DOHH2 (cell line): ENCODE results near the gene CD2BP2.

ENCODE experiments used
- EZH2phosphoT487 ChIP-seq: fragments of 200-600 bp; sonication (generic); IDR thresholded peaks from 2 replicates; pipeline ENCODE4 v1.6.1; 2017; ENCODE audit warnings: borderline replicate concordance, mild to moderate bottlenecking, antibody characterized with exemption, low read length, moderate library complexity, mixed read lengths
- TF ChIP-seq, protein P1 (sequence below): fragments of 200-600 bp; sonication (generic); IDR thresholded peaks from one replicate; pipeline ENCODE4 v1.5.1; 2014; ENCODE audit warnings: antibody characterized with exemption, mild to moderate bottlenecking, low read depth, low read length; ENCODE audit not compliant: poor library complexity, severe bottlenecking

DNA sequence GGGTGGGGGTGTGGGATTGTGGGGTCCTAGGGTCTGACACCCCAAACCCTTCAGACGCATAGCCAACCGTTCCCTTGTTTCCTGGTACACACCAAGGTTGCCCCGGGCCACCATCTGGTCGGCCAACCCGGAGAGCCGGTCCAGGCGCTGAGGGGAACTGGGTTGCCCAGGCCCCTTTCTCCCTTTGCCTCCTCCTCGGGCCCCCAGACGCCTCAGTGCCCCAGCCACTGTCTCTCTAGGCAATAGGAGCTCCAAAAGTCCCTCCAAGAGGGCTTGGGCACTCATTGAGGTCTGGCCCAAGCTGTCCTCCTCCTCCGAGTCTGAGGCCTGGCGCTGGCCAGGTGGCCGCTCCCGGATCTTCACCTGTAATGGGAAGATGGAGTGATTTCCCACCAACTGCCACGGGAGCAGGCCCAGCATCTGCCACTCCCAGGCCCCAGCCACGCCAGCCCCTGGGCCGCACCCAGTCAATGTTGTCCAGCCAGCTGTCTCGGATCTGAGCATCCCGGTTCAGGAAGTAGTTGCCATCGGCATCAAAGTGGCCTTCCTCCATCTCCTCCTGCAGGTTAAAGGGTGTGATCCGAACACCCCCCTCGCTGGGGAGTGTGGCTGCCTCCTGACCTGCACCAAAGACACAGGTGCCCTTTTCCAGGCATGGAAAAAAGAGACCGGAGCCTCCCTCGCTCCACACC, 1.5 kb downstream of the CD2BP2 start:
- TF ChIP-seq, protein P1, sequence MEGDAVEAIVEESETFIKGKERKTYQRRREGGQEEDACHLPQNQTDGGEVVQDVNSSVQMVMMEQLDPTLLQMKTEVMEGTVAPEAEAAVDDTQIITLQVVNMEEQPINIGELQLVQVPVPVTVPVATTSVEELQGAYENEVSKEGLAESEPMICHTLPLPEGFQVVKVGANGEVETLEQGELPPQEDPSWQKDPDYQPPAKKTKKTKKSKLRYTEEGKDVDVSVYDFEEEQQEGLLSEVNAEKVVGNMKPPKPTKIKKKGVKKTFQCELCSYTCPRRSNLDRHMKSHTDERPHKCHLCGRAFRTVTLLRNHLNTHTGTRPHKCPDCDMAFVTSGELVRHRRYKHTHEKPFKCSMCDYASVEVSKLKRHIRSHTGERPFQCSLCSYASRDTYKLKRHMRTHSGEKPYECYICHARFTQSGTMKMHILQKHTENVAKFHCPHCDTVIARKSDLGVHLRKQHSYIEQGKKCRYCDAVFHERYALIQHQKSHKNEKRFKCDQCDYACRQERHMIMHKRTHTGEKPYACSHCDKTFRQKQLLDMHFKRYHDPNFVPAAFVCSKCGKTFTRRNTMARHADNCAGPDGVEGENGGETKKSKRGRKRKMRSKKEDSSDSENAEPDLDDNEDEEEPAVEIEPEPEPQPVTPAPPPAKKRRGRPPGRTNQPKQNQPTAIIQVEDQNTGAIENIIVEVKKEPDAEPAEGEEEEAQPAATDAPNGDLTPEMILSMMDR = no peak
- no peak for TF ChIP-seq EZH2phosphoT487
